ENCODE data around the gene RCN1.

Gene RCN1

GRCh38 chr11:32087597-32087996 is 3.3 kb upstream of the RCN1 start:
- H3K4me3 ChIP-seq (ENCODE audit: low read depth, low read length) = no peak overlapping the region
- in situ Hi-C loops (cut with HindIII; ENCODE audit: low sequenced_read_pairs) = no loop called here
- peak; percentile 74 for DNase-seq (ENCODE audit: low read depth, low spot score)
- TF ChIP-seq CTCF (IDR thresholded peaks at IDR 0.05; ENCODE audit: low read depth, low read length) = no peak

GRCh38 chr11:32088117-32088941 is 2.5 kb upstream of the RCN1 start:
- in situ Hi-C loops (cut with HindIII; ENCODE audit: low sequenced_read_pairs) = no loop called here
- H3K4me3 ChIP-seq (ENCODE audit: low read depth, low read length) = peak overlapping the region; percentile 17
- peak; percentile 95 for DNase-seq (ENCODE audit: low read depth, low spot score)
- TF ChIP-seq CTCF (IDR thresholded peaks at IDR 0.05; ENCODE audit: low read depth, low read length) = no peak

DNA sequence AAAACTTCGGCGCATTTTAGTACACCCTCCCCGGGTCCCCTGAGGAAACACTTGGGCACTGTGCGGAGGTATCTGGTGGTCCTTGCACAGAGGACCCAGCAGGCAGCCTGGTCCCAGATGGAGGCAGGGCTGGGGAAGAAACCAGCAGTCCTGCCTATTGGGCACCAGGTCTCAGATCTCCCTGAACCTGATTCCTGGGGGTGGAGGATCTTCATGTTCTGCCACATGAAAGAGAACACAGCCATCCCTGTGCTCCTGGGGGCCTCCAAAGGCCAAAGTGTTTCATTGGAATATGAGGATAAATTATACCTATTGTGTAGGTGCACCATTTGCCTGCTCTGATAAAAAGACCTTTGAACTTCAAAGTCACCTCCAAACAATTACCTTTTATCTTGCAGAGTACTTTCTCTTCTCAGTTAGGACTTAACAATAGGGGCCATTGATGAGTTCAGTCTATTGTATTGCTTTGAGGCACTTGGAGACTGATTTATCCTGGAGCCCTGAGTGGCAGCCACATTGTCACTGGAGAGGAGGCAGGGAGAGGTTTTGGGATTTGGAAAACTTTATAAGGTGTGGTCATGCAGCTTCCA is 1.8 kb downstream of the RCN1 start:
- TF ChIP-seq CTCF (IDR thresholded peaks at IDR 0.05; ENCODE audit: low read depth, low read length) = no peak
- peak overlapping the region; percentile 75 for H3K4me3 ChIP-seq (ENCODE audit: low read depth, low read length)
- in situ Hi-C loops (cut with HindIII; ENCODE audit: low sequenced_read_pairs) = no loop called here
- no peak for DNase-seq (ENCODE audit: low read depth, low spot score)

GRCh38 chr11:32094923-32095322 is 4.0 kb downstream of the RCN1 start:
- no peak for TF ChIP-seq CTCF (IDR thresholded peaks at IDR 0.05; ENCODE audit: low read depth, low read length)
- DNase-seq (ENCODE audit: low read depth, low spot score) = no peak
- in situ Hi-C loops (cut with HindIII; ENCODE audit: low sequenced_read_pairs) = no loop called here
- H3K4me3 ChIP-seq (ENCODE audit: low read depth, low read length) = no peak overlapping the region

GRCh38 chr11:32098142-32098903 is 7.4 kb downstream of the RCN1 start:
- TF ChIP-seq CTCF (IDR thresholded peaks at IDR 0.05; ENCODE audit: low read depth, low read length) = no peak
- DNase-seq (ENCODE audit: low read depth, low spot score) = no peak
- in situ Hi-C loops (cut with HindIII; ENCODE audit: low sequenced_read_pairs) = no loop called here
- no peak overlapping the region for H3K4me3 ChIP-seq (ENCODE audit: low read depth, low read length)

DNA sequence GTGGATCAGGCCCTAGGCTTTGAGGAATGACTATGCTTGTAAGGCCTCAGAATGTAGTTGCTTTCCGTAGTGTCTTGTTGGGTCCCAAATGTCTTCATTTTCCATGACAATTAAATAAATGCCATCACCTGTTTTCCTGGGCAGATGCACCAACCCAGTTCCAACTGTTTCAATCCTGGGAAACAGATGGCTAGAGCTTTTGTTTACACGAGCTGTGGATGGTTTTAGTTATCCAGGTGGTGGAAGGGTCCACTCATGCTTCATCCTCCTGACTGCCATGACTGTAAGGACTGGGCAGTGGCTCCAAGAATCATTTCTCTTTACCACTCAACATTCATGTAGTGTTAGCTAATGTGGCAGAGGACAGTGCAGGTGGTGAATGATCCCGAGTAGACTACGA is 8.6 kb downstream of the RCN1 start:
- no peak for TF ChIP-seq CTCF (IDR thresholded peaks at IDR 0.05; ENCODE audit: low read depth, low read length)
- in situ Hi-C loops (cut with HindIII; ENCODE audit: low sequenced_read_pairs) = no loop called here
- no peak for DNase-seq (ENCODE audit: low read depth, low spot score)
- H3K4me3 ChIP-seq (ENCODE audit: low read depth, low read length) = no peak overlapping the region
